ENCODE results near the gene EN1. TPM values are rescaled to one million over a fixed set of nuclear protein-coding genes. Genes with fewer than 3 reads are reported as not detected.

The EN1 gene
- total and polyA plus RNA-seq, 2 of the 13 experiments (the other 11 are each of a cell fraction or from before 2014, with no cell fraction given), result not detected

- TF ChIP-seq, protein P1, sequence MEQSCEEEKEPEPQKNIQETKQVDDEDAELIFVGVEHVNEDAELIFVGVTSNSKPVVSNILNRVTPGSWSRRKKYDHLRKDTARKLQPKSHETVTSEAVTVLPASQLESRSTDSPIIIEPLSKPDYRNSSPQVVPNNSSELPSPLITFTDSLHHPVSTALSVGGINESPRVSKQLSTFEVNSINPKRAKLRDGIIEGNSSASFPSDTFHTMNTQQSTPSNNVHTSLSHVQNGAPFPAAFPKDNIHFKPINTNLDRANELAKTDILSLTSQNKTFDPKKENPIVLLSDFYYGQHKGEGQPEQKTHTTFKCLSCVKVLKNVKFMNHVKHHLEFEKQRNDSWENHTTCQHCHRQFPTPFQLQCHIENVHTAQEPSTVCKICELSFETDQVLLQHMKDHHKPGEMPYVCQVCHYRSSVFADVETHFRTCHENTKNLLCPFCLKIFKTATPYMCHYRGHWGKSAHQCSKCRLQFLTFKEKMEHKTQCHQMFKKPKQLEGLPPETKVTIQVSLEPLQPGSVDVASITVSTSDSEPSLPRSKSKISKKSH (CRISPR knock-in tag; IDR thresholded peaks at IDR 0.05; ENCODE audit: borderline replicate concordance), result no peak
- TF ChIP-seq HDAC6 (IDR thresholded peaks at IDR 0.05; ENCODE audit: low read depth, low read length) (no peak), TARDBP (CRISPR knock-in tag; IDR thresholded peaks at IDR 0.05) (no peak), ZSCAN21 (CRISPR knock-in tag; IDR thresholded peaks at IDR 0.05; ENCODE audit: borderline replicate concordance) (no peak)
Measured at GRCh38 chr2:118834440-118834810, 13.0 kb downstream of the EN1 start (continued).

GRCh38 chr2:118833716-118834439 is 13.6 kb downstream of the EN1 start:
- Histone ChIP-seq H3K9ac (ENCODE audit: insufficient read depth, low read depth, low read length) (no peak overlapping the region), H3K4me1 (ENCODE audit: insufficient read depth, low read length) (no peaks in the 10 kb centered on the region), H3K27ac (ENCODE audit: extremely low read length, insufficient read depth, low read length) (no peak overlapping the region), H3K79me2 (ENCODE audit: insufficient read depth, low read length) (no peaks in the 10 kb centered on the region), H3K36me3 (replicated peaks in 1 of 2; ENCODE audit: control insufficient read depth in 1 of 2, insufficient read depth in 2 of 2, low read length in 2 of 2) (no peaks in the 10 kb centered on the region; a peak in 1 of 5 replicates), H3K4me2 (ENCODE audit: low read depth, low read length) (no peak overlapping the region), H3K9me3 (ENCODE audit: low read length) (no peaks in the 10 kb centered on the region), H2AFZ (ENCODE audit: low read length) (no peak overlapping the region), H3K27me3 (ENCODE audit: control insufficient read depth in 1 of 2, insufficient read depth in 2 of 2, low read length in 2 of 2) (peaks cover 11 to 41% of the 10 kb centered on the region in 2 experiments; a peak in 4 of 5 replicates), H3K4me3 (replicated peaks in 1 of 3; ENCODE audit: insufficient read depth in 1 of 3, low read depth in 2 of 3, low read length in 3 of 3) (no peak overlapping the region), H4K20me1 (ENCODE audit: insufficient read depth, low read length) (no peaks in the 10 kb centered on the region)
- intact Hi-C loops (cut with micrococcal nuclease; ENCODE audit: unreplicated experiment) (no loop called here), in situ Hi-C loops (cut with HindIII; ENCODE audit: extremely low pct_ligation_motif_present, low pct_unique_long_range_greater_than_20kb) (no loop called here)
- ChIA-PET CTCF (ENCODE audit: low intra/inter-chr PET ratio, low total read pairs) (no interaction called here), POLR2A (no interaction called here)
- no TSS peak for BruUV-seq (replicated peaks)
- ATAC-seq, result no peak
- no peak for DNase-seq (ENCODE audit: low spot score)
- no peak for FAIRE-seq
- 77% methylated on average over 35 of the region's 35 CpGs for WGBS (ENCODE audit: low lambda C conversion rate)
- TF ChIP-seq HOXA5 (CRISPR knock-in tag; IDR thresholded peaks at IDR 0.05) (no peak), ZNF207 (IDR thresholded peaks at IDR 0.05; ENCODE audit: borderline replicate concordance) (no peak), IKZF4 (CRISPR knock-in tag; IDR thresholded peaks at IDR 0.05; ENCODE audit: borderline replicate concordance, low read depth, not compliant biosample characterization) (no peak), RFXAP (CRISPR knock-in tag; IDR thresholded peaks at IDR 0.05; ENCODE audit: borderline replicate concordance) (no peak), KLF16 (CRISPR knock-in tag; IDR thresholded peaks at IDR 0.05) (no peak), ZMYM2 (CRISPR knock-in tag; IDR thresholded peaks at IDR 0.05) (no peak), PCBP1 (IDR thresholded peaks at IDR 0.05; ENCODE audit: borderline replicate concordance, low read depth, low read length) (no peak), ZNF251 (CRISPR knock-in tag; IDR thresholded peaks at IDR 0.05) (no peak), RNF2 (conservative IDR thresholded peaks at IDR 0.05; ENCODE audit: low read depth) (no peak), NCOR1 (IDR thresholded peaks at IDR 0.05; ENCODE audit: borderline replicate concordance, low read length) (no peak), KDM3A (CRISPR knock-in tag; IDR thresholded peaks at IDR 0.05; ENCODE audit: low read depth) (no peak)
- TF ChIP-seq, protein P2, sequence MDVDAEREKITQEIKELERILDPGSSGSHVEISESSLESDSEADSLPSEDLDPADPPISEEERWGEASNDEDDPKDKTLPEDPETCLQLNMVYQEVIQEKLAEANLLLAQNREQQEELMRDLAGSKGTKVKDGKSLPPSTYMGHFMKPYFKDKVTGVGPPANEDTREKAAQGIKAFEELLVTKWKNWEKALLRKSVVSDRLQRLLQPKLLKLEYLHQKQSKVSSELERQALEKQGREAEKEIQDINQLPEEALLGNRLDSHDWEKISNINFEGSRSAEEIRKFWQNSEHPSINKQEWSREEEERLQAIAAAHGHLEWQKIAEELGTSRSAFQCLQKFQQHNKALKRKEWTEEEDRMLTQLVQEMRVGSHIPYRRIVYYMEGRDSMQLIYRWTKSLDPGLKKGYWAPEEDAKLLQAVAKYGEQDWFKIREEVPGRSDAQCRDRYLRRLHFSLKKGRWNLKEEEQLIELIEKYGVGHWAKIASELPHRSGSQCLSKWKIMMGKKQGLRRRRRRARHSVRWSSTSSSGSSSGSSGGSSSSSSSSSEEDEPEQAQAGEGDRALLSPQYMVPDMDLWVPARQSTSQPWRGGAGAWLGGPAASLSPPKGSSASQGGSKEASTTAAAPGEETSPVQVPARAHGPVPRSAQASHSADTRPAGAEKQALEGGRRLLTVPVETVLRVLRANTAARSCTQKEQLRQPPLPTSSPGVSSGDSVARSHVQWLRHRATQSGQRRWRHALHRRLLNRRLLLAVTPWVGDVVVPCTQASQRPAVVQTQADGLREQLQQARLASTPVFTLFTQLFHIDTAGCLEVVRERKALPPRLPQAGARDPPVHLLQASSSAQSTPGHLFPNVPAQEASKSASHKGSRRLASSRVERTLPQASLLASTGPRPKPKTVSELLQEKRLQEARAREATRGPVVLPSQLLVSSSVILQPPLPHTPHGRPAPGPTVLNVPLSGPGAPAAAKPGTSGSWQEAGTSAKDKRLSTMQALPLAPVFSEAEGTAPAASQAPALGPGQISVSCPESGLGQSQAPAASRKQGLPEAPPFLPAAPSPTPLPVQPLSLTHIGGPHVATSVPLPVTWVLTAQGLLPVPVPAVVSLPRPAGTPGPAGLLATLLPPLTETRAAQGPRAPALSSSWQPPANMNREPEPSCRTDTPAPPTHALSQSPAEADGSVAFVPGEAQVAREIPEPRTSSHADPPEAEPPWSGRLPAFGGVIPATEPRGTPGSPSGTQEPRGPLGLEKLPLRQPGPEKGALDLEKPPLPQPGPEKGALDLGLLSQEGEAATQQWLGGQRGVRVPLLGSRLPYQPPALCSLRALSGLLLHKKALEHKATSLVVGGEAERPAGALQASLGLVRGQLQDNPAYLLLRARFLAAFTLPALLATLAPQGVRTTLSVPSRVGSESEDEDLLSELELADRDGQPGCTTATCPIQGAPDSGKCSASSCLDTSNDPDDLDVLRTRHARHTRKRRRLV (CRISPR knock-in tag; IDR thresholded peaks at IDR 0.05), result no peak
- TF ChIP-seq, protein P3, sequence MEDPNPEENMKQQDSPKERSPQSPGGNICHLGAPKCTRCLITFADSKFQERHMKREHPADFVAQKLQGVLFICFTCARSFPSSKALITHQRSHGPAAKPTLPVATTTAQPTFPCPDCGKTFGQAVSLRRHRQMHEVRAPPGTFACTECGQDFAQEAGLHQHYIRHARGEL (CRISPR knock-in tag; IDR thresholded peaks at IDR 0.05), result no peak
